Mucosa of descending colon (tissue), 3 donors: ENCODE results near the gene ETV6. TPM values are rescaled to one million over a fixed set of nuclear protein-coding genes. Genes with fewer than 3 reads are reported as not detected.
A peak's percentile ranks its signal among the peaks of the same experiment; 100 is the strongest.

ENCODE experiments used
- ATAC-seq: fragments of 200-7000 bp; cut with Tn5 transposase; one replicate; pipeline ENCODE4 v1.9.1; 2020; ENCODE audit warnings: mild to moderate bottlenecking, moderate library complexity
- DNase-seq, 3 donors: peaks; one replicate each; pipeline ENCODE4 v3.0.0-alpha.2; 2020
- H3K36me3 ChIP-seq: fragments of 200-600 bp; one replicate; pipeline ENCODE4 v1.8.0; 2021; ENCODE audit warnings: low read depth, mild to moderate bottlenecking
- H3K4me1 ChIP-seq: fragments of 200-600 bp; one replicate; pipeline ENCODE4 v1.8.0; 2021; ENCODE audit warnings: low read depth, mild to moderate bottlenecking
- H3K4me3 ChIP-seq: fragments of 200-600 bp; one replicate; pipeline ENCODE4 v1.8.0; 2021; ENCODE audit warnings: mild to moderate bottlenecking
- H3K9me3 ChIP-seq: fragments of 200-600 bp; one replicate; pipeline ENCODE4 v1.8.0; 2021; ENCODE audit warnings: mild to moderate bottlenecking
- intact Hi-C, 2 donors: fragments of 100-400 bp; cut with DNase I in 1 of 2; cut with micrococcal nuclease in 1 of 2; formaldehyde crosslinking; loops; one replicate each; pipeline versions ENCODE4 v1.11.0 to v1.11.1; 2022; cut with DNase I, micrococcal nuclease
- total RNA-seq, 3 donors: library from RNA; stranded (reverse); fragmentation: NEBNext Ultra II Directional in 2 of 3; extraction: Animal tissue kit (Norgen Biotek cat#: 25700) in 2 of 3; gene quantifications; one replicate each; pipeline versions ENCODE4 v1.2.1 to v1.2.4, GENCODE V29; 2021 to 2023
- TF ChIP-seq, protein P1 (sequence below): fragments of 200-600 bp; IDR thresholded peaks from one replicate; pipeline ENCODE4 v1.8.0; 2022; ENCODE audit warnings: antibody characterized with exemption, mild to moderate bottlenecking
- donor health status: DM: no; HTN: no; CAD: no; lungs with moderate emphysema.
- donor health status: DM: no; HTN: no; CAD: no.
- donor health status: DM: no; HTN: yes; CAD: no.

ETV6 gene
- total RNA-seq, 3 donors from 2014 or later = 60.9 to 74.3 (median 72.8) TPM

- Histone ChIP-seq H3K9me3 (no peaks in the 10 kb centered on the region), H3K36me3 (no peaks in the 10 kb centered on the region), H3K4me3 (no peak overlapping the region), H3K4me1 (peaks cover 7% of the 10 kb centered on the region)
- DNase-seq = peak in 1 of 3 donors; percentile 63
- intact Hi-C loops = no loop called here
- TF ChIP-seq, protein P1, sequence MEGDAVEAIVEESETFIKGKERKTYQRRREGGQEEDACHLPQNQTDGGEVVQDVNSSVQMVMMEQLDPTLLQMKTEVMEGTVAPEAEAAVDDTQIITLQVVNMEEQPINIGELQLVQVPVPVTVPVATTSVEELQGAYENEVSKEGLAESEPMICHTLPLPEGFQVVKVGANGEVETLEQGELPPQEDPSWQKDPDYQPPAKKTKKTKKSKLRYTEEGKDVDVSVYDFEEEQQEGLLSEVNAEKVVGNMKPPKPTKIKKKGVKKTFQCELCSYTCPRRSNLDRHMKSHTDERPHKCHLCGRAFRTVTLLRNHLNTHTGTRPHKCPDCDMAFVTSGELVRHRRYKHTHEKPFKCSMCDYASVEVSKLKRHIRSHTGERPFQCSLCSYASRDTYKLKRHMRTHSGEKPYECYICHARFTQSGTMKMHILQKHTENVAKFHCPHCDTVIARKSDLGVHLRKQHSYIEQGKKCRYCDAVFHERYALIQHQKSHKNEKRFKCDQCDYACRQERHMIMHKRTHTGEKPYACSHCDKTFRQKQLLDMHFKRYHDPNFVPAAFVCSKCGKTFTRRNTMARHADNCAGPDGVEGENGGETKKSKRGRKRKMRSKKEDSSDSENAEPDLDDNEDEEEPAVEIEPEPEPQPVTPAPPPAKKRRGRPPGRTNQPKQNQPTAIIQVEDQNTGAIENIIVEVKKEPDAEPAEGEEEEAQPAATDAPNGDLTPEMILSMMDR = no peak
- ATAC-seq = peak; percentile 36
These were observed 172.8 kb downstream of the ETV6 start for GRCh38 chr12:11822081-11822834.

GRCh38 chr12:11823043-11823442 lies 173.6 kb downstream of the ETV6 start:
- ATAC-seq = no peak
- H3K4me3 ChIP-seq = no peak overlapping the region
- no peaks in the 10 kb centered on the region for H3K9me3 ChIP-seq
- DNase-seq = no peak
- intact Hi-C loops = no loop called here
- TF ChIP-seq, protein P1 = no peak
- no peaks in the 10 kb centered on the region for H3K36me3 ChIP-seq
- H3K4me1 ChIP-seq = peaks cover 7% of the 10 kb centered on the region

GRCh38 chr12:11823593-11823992 lies 174.1 kb downstream of the ETV6 start:
- TF ChIP-seq, protein P1 = no peak
- Histone ChIP-seq H3K36me3 (no peaks in the 10 kb centered on the region), H3K4me1 (peaks cover 7% of the 10 kb centered on the region), H3K4me3 (no peak overlapping the region), H3K9me3 (no peaks in the 10 kb centered on the region)
- ATAC-seq (no peak), DNase-seq (no peak)
- intact Hi-C loops = no loop called here

DNA sequence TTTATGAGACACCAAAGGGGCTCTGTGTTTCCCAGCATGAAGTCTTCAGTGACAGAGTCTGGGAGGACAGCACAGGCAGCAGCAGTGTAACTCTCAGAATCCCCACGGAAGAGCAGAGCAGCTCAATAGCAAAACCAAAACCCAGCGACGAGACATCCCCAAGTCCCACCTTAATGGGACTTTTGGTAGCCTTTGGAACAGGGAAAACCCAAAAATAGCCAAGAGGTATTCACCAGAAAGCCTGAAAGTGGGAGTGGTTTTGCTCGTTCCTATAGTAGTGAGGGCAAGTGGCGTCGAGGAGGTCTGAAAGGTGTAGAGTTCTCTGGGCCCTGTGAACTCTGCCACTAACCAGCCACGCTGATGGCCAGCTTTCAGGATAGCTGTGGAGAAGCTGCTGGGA lies 174.6 kb downstream of the ETV6 start:
- Histone ChIP-seq H3K4me3 (no peak overlapping the region), H3K9me3 (no peaks in the 10 kb centered on the region), H3K36me3 (no peaks in the 10 kb centered on the region), H3K4me1 (peaks cover 7% of the 10 kb centered on the region)
- no peak for DNase-seq
- intact Hi-C loops = no loop called here
- TF ChIP-seq, protein P1 = no peak
- ATAC-seq = no peak

DNA sequence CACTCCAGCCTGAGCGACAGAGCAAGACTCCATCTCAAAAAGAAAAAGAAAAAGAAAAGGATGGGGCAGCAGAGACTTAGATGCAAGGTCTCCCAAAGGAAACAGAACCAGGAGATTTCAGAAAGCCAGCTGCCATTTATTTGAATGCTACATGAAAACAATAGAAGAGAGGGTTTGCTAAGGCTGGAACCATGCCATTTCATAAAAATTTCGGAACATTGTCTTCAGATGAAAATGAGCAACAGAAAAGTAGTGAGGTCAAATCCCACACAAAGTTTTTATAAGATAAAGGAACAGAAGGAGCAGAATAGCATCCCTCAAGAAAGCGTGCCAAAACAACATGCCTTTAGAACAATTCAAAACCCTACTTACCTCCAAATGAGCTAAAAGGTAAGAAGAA lies 175.3 kb downstream of the ETV6 start:
- DNase-seq = no peak
- ATAC-seq = no peak
- Histone ChIP-seq H3K4me3 (no peak overlapping the region), H3K9me3 (no peaks in the 10 kb centered on the region), H3K36me3 (no peaks in the 10 kb centered on the region), H3K4me1 (peaks cover 11% of the 10 kb centered on the region)
- TF ChIP-seq, protein P1 = no peak
- intact Hi-C loops = no loop called here
